Measurements from ENCODE around the gene ERMAP.

DNA sequence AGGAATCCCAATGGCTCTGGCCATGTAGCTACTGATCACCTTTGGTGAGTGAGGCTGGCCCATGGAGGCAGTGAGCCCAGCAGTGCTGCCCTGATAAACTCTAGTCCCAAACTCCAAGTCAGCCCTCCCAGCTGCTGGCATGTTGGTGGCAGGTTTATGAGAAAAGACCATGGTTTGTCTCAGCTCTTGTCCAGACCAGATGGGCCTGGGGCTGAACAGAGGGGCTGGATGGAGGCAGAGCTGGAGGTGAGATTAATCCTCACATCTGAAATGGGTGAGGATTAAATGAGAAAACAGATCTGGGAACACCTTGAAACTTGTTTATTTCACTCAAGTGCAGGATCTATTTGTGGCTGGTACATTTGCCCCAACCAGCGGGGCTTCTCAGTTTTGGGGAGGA is 28.9 kb upstream of the ERMAP start:
- no peak for TF ChIP-seq POLR2A (IDR thresholded peaks at IDR 0.05; ENCODE audit: extremely low read depth, insufficient read length)
- TF ChIP-seq, protein P1, sequence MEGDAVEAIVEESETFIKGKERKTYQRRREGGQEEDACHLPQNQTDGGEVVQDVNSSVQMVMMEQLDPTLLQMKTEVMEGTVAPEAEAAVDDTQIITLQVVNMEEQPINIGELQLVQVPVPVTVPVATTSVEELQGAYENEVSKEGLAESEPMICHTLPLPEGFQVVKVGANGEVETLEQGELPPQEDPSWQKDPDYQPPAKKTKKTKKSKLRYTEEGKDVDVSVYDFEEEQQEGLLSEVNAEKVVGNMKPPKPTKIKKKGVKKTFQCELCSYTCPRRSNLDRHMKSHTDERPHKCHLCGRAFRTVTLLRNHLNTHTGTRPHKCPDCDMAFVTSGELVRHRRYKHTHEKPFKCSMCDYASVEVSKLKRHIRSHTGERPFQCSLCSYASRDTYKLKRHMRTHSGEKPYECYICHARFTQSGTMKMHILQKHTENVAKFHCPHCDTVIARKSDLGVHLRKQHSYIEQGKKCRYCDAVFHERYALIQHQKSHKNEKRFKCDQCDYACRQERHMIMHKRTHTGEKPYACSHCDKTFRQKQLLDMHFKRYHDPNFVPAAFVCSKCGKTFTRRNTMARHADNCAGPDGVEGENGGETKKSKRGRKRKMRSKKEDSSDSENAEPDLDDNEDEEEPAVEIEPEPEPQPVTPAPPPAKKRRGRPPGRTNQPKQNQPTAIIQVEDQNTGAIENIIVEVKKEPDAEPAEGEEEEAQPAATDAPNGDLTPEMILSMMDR (IDR thresholded peaks at IDR 0.05; ENCODE audit: low read depth, low read length): no peak
- TF ChIP-seq MYC (IDR thresholded peaks at IDR 0.05; ENCODE audit: low read depth, low read length): no peak
- TF ChIP-seq, protein P2, sequence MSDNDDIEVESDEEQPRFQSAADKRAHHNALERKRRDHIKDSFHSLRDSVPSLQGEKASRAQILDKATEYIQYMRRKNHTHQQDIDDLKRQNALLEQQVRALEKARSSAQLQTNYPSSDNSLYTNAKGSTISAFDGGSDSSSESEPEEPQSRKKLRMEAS (IDR thresholded peaks at IDR 0.05; ENCODE audit: low read depth, low read length): no peak

All from NB4 (cell line).